HL-60 (cell line): ENCODE measurements around the gene SPRY2.

Source experiments
- POLR2AphosphoS5 ChIP-seq: IDR thresholded peaks from 2 replicates; pipeline ENCODE4 v1.6.1; 2012; ENCODE audit warnings: low read depth
- REST ChIP-seq: IDR thresholded peaks from 2 replicates; pipeline ENCODE4 v1.6.1; 2012; ENCODE audit warnings: low read depth; ENCODE audit not compliant: insufficient replicate concordance
- SPI1 ChIP-seq: IDR thresholded peaks from 2 replicates; pipeline ENCODE4 v1.6.1; 2012; ENCODE audit warnings: low read depth, mild to moderate bottlenecking, borderline replicate concordance
- TF ChIP-seq, protein P1 (sequence below): IDR thresholded peaks from one replicate; pipeline ENCODE4 v1.5.1; 2011; ENCODE audit warnings: low read length, control low read depth, inconsistent platforms; ENCODE audit not compliant: insufficient read depth

DNA sequence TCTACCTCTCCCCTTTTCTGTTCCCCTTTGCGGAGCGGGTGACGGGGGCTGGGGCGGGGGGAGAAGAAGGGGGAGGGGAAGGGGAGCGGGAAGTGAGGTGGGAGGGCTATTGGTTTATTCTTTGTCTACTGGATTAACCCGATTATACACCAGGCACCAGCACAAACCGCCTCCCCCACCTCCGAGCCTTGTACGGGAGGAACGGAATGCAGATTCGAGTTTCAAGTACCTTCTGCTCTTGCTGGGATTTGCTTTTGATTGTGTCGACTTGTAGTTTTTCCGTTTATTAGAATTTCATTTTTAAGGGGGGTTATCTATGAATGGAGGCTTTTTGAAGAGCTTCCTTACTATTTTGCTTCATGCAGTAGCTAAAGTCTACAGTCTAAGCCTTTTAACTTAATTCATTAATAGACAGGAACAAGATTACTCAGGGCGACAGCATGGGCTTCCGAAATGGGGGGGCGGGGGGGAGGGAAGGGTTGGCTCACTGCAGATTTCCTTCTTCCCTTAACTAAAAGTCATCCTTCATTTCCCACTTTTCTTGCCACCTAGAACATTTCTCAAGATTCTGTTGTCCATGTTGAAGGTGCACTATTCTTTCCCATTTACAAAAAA, 937 bp upstream of the SPRY2 start:
- TF ChIP-seq, protein P1, sequence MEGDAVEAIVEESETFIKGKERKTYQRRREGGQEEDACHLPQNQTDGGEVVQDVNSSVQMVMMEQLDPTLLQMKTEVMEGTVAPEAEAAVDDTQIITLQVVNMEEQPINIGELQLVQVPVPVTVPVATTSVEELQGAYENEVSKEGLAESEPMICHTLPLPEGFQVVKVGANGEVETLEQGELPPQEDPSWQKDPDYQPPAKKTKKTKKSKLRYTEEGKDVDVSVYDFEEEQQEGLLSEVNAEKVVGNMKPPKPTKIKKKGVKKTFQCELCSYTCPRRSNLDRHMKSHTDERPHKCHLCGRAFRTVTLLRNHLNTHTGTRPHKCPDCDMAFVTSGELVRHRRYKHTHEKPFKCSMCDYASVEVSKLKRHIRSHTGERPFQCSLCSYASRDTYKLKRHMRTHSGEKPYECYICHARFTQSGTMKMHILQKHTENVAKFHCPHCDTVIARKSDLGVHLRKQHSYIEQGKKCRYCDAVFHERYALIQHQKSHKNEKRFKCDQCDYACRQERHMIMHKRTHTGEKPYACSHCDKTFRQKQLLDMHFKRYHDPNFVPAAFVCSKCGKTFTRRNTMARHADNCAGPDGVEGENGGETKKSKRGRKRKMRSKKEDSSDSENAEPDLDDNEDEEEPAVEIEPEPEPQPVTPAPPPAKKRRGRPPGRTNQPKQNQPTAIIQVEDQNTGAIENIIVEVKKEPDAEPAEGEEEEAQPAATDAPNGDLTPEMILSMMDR, result no peak
- TF ChIP-seq POLR2AphosphoS5 (no peak; the same call in 1 of the 2 replicates), SPI1 (no peak), REST (no peak)
